HG03175 (cell line): ENCODE measurements around the gene SETD5.

Source experiments
- ATAC-seq: cut with Tn5 transposase; IDR thresholded peaks from one replicate; pipeline ENCODE4 v1.9.1; 2021; ENCODE audit warnings: mild to moderate bottlenecking, moderate library complexity; ENCODE audit not compliant: unreplicated experiment

The SETD5 gene

GRCh38 chr3:9388562-9389272 lies 8.7 kb upstream of the SETD5 start:
- no peak for ATAC-seq

DNA sequence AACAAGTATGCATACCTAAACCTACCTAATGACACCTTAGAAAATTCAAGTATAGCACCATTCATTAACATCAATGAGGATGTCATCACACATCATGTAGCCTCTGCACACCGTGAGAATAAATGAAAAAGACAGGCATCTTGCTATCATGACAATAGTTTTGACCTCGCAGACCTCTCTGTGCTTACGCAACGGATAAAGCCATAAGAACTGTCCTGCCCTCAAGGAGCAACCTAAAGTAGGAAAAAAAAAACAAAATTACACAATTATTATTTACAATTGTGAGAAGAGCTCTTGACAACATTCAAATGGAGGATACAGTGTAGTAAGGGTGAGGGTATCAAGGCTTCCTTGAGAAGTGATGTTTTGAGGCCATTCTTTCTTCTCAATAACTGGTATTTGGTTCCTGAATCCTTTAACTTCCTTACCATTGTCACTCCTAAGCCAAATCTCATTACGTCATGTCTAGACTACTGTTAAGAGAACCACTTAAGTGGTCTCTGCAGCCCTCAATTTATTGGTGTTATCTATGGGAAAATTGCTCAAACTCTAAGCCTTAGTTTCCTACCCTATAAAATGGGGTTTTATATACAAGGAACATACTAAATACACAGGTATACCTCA lies 7.0 kb upstream of the SETD5 start:
- no peak for ATAC-seq

- ATAC-seq = no peak
Measured at GRCh38 chr3:9392041-9392440, 5.4 kb upstream of the SETD5 start.

- no peak for ATAC-seq
Measured at GRCh38 chr3:9395570-9396300, 1.7 kb upstream of the SETD5 start.

GRCh38 chr3:9396301-9396631 lies 1.1 kb upstream of the SETD5 start:
- peak; percentile 28 for ATAC-seq

DNA sequence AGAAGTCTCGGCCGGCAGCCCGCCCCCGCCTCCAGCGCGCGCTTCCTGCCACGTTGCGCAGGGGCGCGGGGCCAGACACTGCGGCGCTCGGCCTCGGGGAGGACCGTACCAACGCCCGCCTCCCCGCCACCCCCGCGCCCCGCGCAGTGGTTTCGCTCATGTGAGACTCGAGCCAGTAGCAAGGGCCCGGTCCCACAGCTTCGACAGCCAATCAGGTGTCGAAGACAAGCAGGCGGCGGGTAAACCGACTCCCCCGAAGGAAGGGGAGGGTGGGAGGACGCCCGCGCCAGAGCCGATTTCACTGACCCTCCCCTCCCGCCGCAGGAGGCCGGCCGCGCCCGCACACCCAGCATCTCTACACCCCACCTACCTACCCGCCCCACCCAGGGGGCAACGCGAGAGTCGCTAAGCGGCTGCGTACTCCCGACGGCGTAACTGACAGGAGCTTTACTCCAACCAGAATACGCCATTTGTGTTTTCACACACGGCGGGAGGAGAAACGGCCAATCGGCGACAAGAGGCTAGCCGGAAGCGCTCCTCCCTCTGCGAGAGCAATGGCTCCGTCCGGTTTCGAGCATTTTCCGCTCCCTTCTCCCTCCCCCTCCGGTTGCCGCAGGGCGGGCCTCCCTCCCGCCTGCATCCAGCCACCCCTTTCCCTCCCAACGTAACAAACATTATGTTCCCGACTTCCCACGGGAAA lies 633 bp upstream of the SETD5 start:
- peak; percentile 74 for ATAC-seq

- no peak for ATAC-seq
Measured at GRCh38 chr3:9397906-9398699, 688 bp downstream of the SETD5 start.

DNA sequence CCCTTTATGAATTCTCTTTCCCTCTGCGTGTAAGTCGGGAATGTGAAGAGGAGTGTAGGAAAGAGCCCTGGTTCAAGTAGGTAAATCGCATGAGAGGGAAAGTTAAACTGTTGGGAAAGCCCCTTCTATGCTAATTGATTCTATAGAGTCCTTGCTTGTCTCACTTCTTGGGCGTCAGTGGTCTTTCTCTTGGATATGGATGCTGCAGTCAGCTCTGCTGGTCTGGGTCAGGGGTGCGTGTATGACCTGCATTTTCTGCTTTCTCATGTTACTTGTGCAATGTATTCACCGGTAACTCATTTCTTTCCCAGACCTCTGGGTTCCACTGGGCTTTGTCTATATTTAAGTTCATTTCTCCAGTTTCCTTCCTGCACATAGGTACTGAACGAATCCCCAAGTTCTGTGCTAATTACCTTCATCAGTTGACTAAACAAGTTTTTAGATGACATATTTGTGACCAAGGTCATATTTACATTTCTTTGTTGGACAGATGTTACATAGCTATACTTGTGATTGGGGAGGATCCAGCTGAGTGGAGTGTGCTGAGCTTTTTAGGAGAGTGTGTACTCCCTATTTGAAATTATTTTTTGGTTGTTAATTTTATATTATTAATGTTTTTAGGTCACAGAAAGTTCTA lies 1.4 kb downstream of the SETD5 start:
- no peak for ATAC-seq

GRCh38 chr3:9399337-9399703 lies 1.9 kb downstream of the SETD5 start:
- ATAC-seq = no peak

- no peak for ATAC-seq
Measured at GRCh38 chr3:9399746-9400145, 2.3 kb downstream of the SETD5 start.

DNA sequence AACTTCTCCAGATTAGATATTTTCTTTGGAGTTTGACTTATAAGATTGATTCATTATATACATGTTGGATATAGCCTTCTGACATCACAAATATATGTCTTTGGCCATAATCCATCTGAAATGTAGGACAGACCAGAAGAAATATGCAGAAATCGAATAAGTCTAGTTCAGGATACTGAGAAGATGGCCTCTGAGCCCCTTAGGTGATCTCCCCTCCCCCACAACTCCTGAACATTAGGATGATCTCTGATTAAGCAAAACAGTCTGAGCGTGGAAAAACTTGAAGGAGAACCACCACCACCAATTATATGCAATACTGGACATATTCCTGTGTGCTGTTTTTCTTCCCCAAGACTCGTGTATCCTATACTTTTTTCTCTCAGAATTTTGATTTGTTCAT lies 3.2 kb downstream of the SETD5 start:
- ATAC-seq = no peak

DNA sequence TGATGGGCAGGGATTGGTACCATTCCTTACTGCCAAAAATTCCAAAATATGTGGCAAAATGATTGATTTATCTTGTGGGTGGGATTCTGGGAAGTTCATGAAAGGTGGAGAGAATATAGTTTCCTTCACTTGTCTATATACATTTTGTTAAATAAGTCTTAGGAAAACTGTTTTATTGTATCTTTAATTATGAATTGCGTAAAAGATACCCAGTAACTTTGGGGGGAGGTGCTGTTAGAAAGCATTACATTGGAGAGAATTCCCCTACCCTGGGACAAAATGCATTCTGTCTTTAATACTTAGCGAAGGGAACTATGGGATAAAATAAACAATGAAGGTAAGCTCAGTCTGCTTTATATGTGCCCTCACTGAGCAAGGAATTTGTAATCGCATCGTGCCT lies 4.6 kb downstream of the SETD5 start:
- no peak for ATAC-seq

DNA sequence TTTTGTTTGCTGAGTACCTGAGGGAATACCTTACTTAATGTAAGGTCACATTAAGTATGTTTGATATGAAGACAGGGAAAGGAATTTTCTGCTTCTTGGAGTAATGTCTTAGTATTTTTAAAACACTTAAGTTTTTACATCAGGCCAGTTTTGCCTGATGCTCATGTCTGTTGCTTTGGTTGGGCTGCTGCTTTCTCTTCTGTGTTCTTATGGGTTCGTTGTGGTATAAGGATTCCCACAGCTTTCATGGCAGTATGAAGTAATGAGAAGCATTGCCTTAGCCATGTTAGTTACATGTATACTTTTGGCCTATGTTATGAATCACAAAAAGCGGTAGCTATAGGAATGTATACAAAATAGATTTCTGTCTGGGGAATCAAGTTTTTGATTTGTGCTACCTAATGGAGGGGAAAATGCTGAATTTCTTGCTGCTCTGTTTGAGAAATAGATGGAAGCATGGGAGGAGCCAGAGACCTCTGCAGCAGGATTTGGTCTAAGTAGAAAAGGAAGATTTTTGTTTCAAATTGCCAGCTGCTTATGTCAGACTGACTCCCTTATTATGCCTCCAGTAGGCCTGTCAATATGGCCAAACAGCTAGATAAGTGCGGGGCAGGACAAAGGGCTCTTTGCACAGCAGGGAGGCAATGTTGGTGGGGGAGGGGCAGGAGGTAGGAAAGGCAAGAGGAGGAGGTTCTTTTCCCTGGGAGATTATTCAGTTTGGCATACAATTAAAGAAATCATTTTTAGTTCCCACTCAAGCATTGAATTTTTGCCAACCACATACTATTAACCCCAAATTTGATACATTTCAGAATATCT lies 5.2 kb downstream of the SETD5 start:
- ATAC-seq = no peak

- no peak for ATAC-seq
Measured at GRCh38 chr3:9403463-9403862, 6.0 kb downstream of the SETD5 start.

GRCh38 chr3:9404680-9405079 lies 7.3 kb downstream of the SETD5 start:
- no peak for ATAC-seq

DNA sequence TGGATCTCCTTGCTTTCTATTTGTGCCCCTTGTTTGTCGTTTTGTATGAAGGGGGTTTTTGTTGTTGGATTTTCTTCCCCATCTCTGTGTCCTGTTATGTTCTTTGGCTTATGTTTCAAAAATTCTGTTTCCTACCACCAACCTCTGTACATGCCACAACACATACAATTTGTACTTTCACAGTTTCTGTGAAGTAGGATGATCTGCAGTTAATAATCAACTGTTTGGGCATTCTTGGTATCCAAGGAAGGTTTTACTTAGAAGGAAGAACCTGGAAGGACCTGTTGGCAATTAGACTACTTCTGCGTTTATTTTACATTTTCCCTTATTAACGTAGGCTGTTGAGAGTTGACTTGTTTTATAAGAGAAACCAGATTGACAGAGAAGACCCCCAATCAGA lies 8.3 kb downstream of the SETD5 start:
- no peak for ATAC-seq

GRCh38 chr3:9406856-9407626 lies 9.6 kb downstream of the SETD5 start:
- ATAC-seq = no peak

DNA sequence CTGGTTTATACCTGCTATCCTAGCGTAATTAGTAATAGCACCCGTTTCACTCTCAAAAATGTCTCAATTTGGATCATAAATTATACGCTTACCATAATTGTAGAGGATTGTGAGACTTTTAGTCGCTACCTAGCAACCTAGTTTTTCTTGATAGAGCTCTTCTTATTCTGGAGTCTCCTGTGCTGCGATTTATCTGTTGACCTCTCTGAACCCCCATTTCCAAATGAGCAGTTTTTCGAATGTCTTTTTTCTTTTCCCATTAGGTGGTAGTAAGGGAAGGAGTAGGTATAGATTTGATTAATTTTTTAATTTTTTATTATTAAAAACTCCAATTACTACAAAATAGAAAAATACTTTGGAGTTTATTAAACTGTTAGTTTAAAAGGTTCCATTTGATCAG lies 10.6 kb downstream of the SETD5 start:
- no peak for ATAC-seq

DNA sequence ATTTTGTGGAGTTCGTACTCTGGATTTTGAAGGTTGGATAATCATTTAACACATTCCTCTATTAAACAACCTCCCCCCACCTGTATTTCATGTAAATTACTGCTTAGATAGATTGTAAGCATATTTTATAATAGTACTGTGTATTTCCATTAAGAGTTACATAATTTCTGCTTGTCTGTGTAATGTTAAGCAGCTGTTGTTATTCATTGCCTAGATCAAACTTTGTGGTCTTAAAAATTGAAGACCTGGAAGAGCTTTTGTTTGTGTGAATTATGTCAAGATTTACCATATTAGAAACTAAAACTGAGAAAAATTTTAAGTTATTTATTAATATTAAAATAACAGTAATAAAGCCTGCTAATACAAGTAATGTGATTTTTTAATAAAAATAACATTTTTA lies 11.1 kb downstream of the SETD5 start:
- ATAC-seq = no peak
